H7 (cell line): ENCODE results near the gene TENM3. TPM values are rescaled to one million over a fixed set of nuclear protein-coding genes. Genes with fewer than 3 reads are reported as not detected.

Source experiments
- DNase-seq: peaks from one replicate; pipeline ENCODE4 v3.0.0; 2012
- H3K27me3 ChIP-seq: 2 replicates; pipeline ENCODE4 v1.6.0; 2011; ENCODE audit warnings: mild to moderate bottlenecking, low read length; ENCODE audit not compliant: control insufficient read depth, insufficient read depth
- H3K36me3 ChIP-seq: replicated peaks from 2 replicates; pipeline ENCODE4 v1.5.1; 2011; ENCODE audit warnings: low read length; ENCODE audit not compliant: control insufficient read depth, insufficient read depth
- H3K4me3 ChIP-seq: 2 replicates; pipeline ENCODE4 v1.5.1; 2011; ENCODE audit warnings: low read depth, mild to moderate bottlenecking, control low read depth, low read length, moderate library complexity; ENCODE audit not compliant: insufficient read depth
- total RNA-seq: library from RNA; depleted of rRNA; stranded (reverse); fragments of >200 nt; shearing (Covaris generic); gene quantifications from 2 replicates; pipeline ENCODE4 v1.2.3, GENCODE V29; 2014

Gene TENM3
- total RNA-seq, 1 experiment from 2014 or later, result 67.1 TPM

GRCh38 chr4:182418054-182418734 lies 175.0 kb downstream of the TENM3 start:
- H3K4me3 ChIP-seq, result no peak overlapping the region
- H3K36me3 ChIP-seq, result no peaks in the 10 kb centered on the region
- no peaks in the 10 kb centered on the region; the same call in 1 of the 2 replicates for H3K27me3 ChIP-seq
- no peak for DNase-seq

DNA sequence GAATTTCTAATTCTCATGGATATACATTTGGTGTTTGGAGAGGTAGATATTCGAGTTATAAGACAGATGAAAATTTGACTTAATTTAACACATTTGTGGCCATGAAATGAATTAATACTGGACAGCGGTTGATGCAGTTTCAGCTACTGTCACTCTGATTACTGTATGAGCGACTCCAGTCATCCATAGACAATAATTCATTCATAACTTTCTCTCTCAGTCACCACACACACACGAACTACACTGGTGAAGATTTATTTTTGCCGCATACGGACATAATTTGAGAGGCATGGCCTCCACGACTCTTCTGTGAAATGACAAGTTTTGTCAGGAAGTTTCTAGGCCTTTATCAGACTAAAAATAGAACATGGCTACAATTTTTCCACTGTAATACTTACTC lies 177.0 kb downstream of the TENM3 start:
- Histone ChIP-seq H3K27me3 (no peaks in the 10 kb centered on the region; the same call in 1 of the 2 replicates), H3K4me3 (no peak overlapping the region), H3K36me3 (no peaks in the 10 kb centered on the region)
- DNase-seq, result no peak

DNA sequence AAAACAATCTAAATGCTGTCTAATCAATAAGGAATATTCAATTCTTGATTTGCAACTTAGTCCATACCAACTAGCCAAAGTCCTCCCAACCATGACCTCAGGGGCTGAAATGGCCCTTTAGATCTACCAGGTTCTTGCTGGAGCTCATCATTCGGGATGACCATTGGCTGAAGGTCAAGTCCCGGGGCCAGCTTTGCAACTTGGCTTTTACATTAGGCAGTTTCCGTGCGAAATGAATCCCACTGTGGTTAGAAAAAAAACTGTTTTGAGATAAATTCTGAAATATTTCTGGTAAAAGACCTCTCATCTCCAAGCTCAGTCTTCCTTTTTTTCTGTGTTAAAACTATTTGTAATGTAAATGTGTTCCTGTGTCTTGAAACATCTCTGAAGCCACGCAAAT lies 178.6 kb downstream of the TENM3 start:
- H3K36me3 ChIP-seq, result no peaks in the 10 kb centered on the region
- H3K27me3 ChIP-seq, result no peaks in the 10 kb centered on the region
- no peak for DNase-seq
- H3K4me3 ChIP-seq, result no peak overlapping the region

DNA sequence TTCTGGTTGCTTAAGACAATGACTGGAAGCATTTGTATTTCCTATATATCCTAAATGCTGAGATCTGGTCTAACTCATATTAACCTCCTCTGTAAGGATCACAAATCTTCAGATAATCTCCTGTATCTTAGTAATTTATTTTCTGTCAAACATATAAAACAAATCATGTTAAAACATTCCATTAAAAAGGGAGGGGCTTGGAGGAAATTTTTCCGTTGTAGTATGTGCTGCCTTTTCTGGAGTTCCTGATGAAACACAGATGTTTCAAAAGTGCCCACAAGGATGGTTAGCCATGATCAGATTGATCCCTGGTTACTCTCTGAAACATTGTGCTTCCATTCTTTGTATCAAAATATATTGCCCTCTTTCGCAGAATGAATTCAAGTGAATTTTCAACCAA lies 182.1 kb downstream of the TENM3 start:
- DNase-seq, result no peak
- no peaks in the 10 kb centered on the region for H3K27me3 ChIP-seq
- H3K4me3 ChIP-seq, result no peak overlapping the region
- no peaks in the 10 kb centered on the region for H3K36me3 ChIP-seq

- no peak for DNase-seq
- H3K36me3 ChIP-seq, result no peaks in the 10 kb centered on the region
These were observed 183.7 kb downstream of the TENM3 start for GRCh38 chr4:182426901-182427300.

DNA sequence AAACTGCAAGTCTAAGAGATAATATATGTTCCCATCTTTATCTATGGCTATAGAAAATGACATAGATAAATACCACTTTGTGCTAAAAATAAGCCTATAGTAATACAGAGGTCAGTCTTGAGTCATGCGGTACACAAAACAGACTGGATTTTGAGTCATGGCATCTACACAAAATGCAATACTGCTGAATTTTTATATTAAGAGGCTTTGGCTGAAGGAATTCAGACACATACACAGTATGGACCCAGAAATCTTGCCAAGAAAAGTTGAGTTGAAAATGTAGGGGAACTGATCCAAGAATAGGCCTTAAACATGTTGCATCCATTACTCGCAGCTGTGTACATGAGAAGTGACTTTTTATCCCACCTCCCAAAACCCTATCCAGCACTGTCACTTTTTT lies 184.4 kb downstream of the TENM3 start:
- no peak for DNase-seq
- Histone ChIP-seq H3K36me3 (no peaks in the 10 kb centered on the region), H3K27me3 (no peaks in the 10 kb centered on the region), H3K4me3 (no peak overlapping the region)

More at GRCh38 chr4:182426901-182427300, 183.7 kb downstream of the TENM3 start:
- H3K27me3 ChIP-seq, result no peaks in the 10 kb centered on the region
- H3K4me3 ChIP-seq, result no peak overlapping the region

DNA sequence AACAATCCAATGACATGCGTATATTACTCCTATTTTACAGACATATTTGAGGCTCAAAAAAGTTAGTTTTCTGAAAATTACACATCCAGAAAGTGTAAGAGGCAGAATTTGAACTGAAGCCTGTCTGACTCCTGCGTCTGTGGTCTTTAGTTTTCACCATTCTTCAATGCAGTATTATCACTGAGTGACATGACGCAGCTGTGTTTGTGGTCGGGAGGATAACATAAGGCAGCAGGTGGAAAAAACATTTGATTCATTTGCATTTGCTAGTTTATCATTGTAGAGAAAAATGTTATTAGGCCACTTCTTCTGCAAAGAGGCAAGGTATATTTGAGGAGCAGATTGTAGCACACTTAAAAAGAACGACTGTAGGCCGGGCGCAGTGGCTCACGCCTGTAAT lies 186.7 kb downstream of the TENM3 start:
- no peak for DNase-seq
- Histone ChIP-seq H3K36me3 (no peaks in the 10 kb centered on the region), H3K4me3 (no peak overlapping the region), H3K27me3 (no peaks in the 10 kb centered on the region)

- Histone ChIP-seq H3K27me3 (no peaks in the 10 kb centered on the region), H3K36me3 (no peaks in the 10 kb centered on the region), H3K4me3 (no peak overlapping the region)
- DNase-seq, result no peak
These were observed 189.6 kb downstream of the TENM3 start for GRCh38 chr4:182432819-182433218.

- Histone ChIP-seq H3K4me3 (no peak overlapping the region), H3K36me3 (no peaks in the 10 kb centered on the region), H3K27me3 (no peaks in the 10 kb centered on the region)
- DNase-seq, result no peak
These were observed 191.5 kb downstream of the TENM3 start for GRCh38 chr4:182434720-182435119.

GRCh38 chr4:182435401-182435800 lies 192.2 kb downstream of the TENM3 start:
- no peak for DNase-seq
- Histone ChIP-seq H3K4me3 (no peak overlapping the region), H3K36me3 (no peaks in the 10 kb centered on the region), H3K27me3 (no peaks in the 10 kb centered on the region)

DNA sequence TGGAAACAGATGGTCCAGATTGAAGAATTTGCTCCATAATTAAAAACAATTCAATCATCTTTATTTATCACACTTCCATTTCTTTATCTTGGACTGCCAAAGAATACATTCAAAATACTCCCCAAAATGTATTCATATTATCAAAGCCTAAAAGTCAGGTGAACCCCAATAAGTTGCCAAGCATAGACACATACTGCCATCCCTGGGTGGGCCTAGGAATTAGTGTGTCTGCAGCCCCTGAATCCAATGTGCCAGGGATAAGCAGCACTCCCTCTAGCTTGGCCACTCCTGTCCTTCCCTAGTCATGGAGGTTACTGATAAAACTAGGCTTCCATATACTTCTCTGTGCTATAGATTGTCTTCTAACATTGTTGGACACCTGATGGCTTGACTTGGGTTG lies 199.9 kb downstream of the TENM3 start:
- Histone ChIP-seq H3K36me3 (no peaks in the 10 kb centered on the region), H3K27me3 (peaks cover 2% of the 10 kb centered on the region; the same call in 1 of the 2 replicates), H3K4me3 (no peak overlapping the region)
- no peak for DNase-seq

GRCh38 chr4:182447767-182448280 lies 204.6 kb downstream of the TENM3 start:
- Histone ChIP-seq H3K4me3 (peak overlapping the region; percentile 76), H3K36me3 (no peaks in the 10 kb centered on the region), H3K27me3 (peaks cover 2% of the 10 kb centered on the region; the same call in 1 of the 2 replicates)
- DNase-seq, result no peak

DNA sequence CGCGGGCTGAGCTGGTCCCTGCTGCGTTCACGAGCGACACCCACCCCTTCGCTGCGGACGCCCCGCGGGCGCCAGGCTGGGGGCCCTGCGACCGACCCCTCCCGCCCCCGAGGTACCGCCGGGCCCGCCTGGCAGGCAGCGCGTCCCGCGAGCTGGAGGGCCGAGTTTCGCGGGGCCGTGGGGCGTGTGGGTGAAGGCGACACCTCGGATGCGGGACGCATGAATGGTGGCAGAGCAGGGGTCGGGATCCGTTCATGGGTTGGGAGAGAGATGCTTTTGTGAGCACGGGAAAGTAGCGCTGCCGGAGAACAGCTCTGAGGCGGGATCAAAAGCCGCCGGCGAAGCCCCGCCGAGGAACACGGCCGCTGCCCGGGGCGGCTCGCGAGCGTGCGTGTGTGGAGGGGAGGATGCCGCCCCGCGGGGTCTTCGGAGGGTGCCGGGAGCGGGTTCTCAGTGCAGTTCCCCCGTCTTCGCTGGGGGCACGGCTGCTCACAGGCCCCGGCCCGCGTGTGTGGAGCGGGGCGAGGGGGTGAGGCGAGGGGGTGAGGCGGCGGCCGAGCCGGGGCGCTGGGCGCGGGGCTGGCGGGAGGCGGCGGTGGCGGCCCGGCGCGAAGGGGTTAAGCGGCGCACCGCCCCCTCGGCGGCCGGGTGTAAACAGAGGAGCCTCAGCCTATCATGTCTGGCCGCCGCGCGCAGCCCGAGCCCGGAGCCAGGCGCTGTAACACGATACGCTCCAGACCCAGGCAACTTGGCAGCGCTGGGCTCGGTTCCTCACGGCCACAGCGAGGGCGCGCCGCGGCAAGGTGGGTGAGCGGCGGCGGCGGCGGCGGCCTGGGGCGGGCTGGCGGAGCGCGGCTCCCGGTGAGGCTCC lies 205.3 kb downstream of the TENM3 start:
- peak; percentile 96 for DNase-seq
- Histone ChIP-seq H3K4me3 (peak overlapping the region; percentile 76), H3K27me3 (peaks cover 2% of the 10 kb centered on the region; the same call in 1 of the 2 replicates), H3K36me3 (no peaks in the 10 kb centered on the region)

- H3K4me3 ChIP-seq, result peak overlapping the region; percentile 76
- H3K36me3 ChIP-seq, result no peaks in the 10 kb centered on the region
- H3K27me3 ChIP-seq, result peaks cover 2% of the 10 kb centered on the region; the same call in 1 of the 2 replicates
- no peak for DNase-seq
These were observed 206.2 kb downstream of the TENM3 start for GRCh38 chr4:182449186-182449929.
